ENCODE data around the gene FMNL2.

Gene FMNL2

GRCh38 chr2:152380261-152381055 is 45.5 kb downstream of the FMNL2 start:
- no peak overlapping the region for H3K4me2 ChIP-seq (ENCODE audit: insufficient read depth, low read length, poor library complexity, severe bottlenecking)
- H3K27me3 ChIP-seq (ENCODE audit: control insufficient read depth in 3 of 3, insufficient read depth in 3 of 3, low read depth in 1 of 3, low read length in 3 of 3): no peaks in the 10 kb centered on the region
- no peak overlapping the region for H2BK12ac ChIP-seq (ENCODE audit: low read length)
- H3K4me1 ChIP-seq (ENCODE audit: control insufficient read depth in 2 of 2, insufficient read depth in 1 of 2, low read depth in 1 of 2, low read length in 2 of 2): peaks cover 8 to 22% of the 10 kb centered on the region in 2 donors
- no peak overlapping the region for H3K14ac ChIP-seq (ENCODE audit: low read length)
- H3K4me3 ChIP-seq (ENCODE audit: low read length in 2 of 2): no peak overlapping the region
- H3K18ac ChIP-seq (ENCODE audit: low read length): no peak overlapping the region
- no peak overlapping the region for H3K9ac ChIP-seq (ENCODE audit: low read depth, low read length, poor library complexity)
- no peak overlapping the region for H3K27ac ChIP-seq (replicated peaks; ENCODE audit: low read length)
- no peak overlapping the region for H2BK15ac ChIP-seq (ENCODE audit: low read length)
- H4K8ac ChIP-seq (ENCODE audit: low read depth, low read length): no peak overlapping the region
- H2BK5ac ChIP-seq (ENCODE audit: low read length): no peak overlapping the region
- H3K79me1 ChIP-seq (ENCODE audit: low read depth, low read length): peaks cover 2% of the 10 kb centered on the region
- H3K9me3 ChIP-seq (replicated peaks in 1 of 2; ENCODE audit: control insufficient read depth in 2 of 2, insufficient read depth in 1 of 2, low read depth in 1 of 2, low read length in 2 of 2): no peaks in the 10 kb centered on the region
- DNase-seq (ENCODE audit: low spot score): no peak
- WGBS, 2 donors (ENCODE audit: extremely low coverage in 2 of 2, insufficient read length in 2 of 2, insufficient replicate concordance in 1 of 2): no CpG with 5 or more reads among the region's 5 CpGs
- H2AFZ ChIP-seq (ENCODE audit: low read length): no peak overlapping the region
- H2BK120ac ChIP-seq (ENCODE audit: low read depth, low read length): no peak overlapping the region
- H3K4ac ChIP-seq (ENCODE audit: low read length): no peak overlapping the region
- H4K91ac ChIP-seq (ENCODE audit: low read depth, low read length, poor library complexity): no peak overlapping the region
- H2AK5ac ChIP-seq (ENCODE audit: low read depth, low read length): no peak overlapping the region
- H3K36me3 ChIP-seq (replicated peaks in 1 of 2; ENCODE audit: control insufficient read depth in 2 of 2, insufficient read depth in 2 of 2, low read length in 2 of 2): peaks cover 0 to 7% of the 10 kb centered on the region in 2 donors
- no peak overlapping the region for H3K23ac ChIP-seq (ENCODE audit: low read depth, low read length, poor library complexity)

GRCh38 chr2:152383702-152384101 is 48.7 kb downstream of the FMNL2 start:
- H3K18ac ChIP-seq (ENCODE audit: low read length): no peak overlapping the region
- no peak overlapping the region for H3K4ac ChIP-seq (ENCODE audit: low read length)
- H3K14ac ChIP-seq (ENCODE audit: low read length): no peak overlapping the region

GRCh38 chr2:152384992-152385391 is 50.0 kb downstream of the FMNL2 start:
- no peak overlapping the region for H2AK5ac ChIP-seq (ENCODE audit: low read depth, low read length)
- no peak overlapping the region for H4K91ac ChIP-seq (ENCODE audit: low read depth, low read length, poor library complexity)
- peaks cover 1% of the 10 kb centered on the region for H3K79me1 ChIP-seq (ENCODE audit: low read depth, low read length)
- no peak overlapping the region for H3K27ac ChIP-seq (replicated peaks; ENCODE audit: low read length)
- H3K4ac ChIP-seq (ENCODE audit: low read length): no peak overlapping the region
- H3K23ac ChIP-seq (ENCODE audit: low read depth, low read length, poor library complexity): no peak overlapping the region
- H3K4me3 ChIP-seq (ENCODE audit: low read length in 2 of 2): no peak overlapping the region
- H2BK15ac ChIP-seq (ENCODE audit: low read length): no peak overlapping the region
- WGBS, 2 donors (ENCODE audit: extremely low coverage in 2 of 2, insufficient read length in 2 of 2, insufficient replicate concordance in 1 of 2): no CpG with 5 or more reads among the region's 3 CpGs
- H3K27me3 ChIP-seq (ENCODE audit: control insufficient read depth in 3 of 3, insufficient read depth in 3 of 3, low read depth in 1 of 3, low read length in 3 of 3): no peaks in the 10 kb centered on the region
- no peak overlapping the region for H3K14ac ChIP-seq (ENCODE audit: low read length)
- no peak overlapping the region for H3K4me2 ChIP-seq (ENCODE audit: insufficient read depth, low read length, poor library complexity, severe bottlenecking)
- H2BK120ac ChIP-seq (ENCODE audit: low read depth, low read length): no peak overlapping the region
- H3K36me3 ChIP-seq (replicated peaks in 1 of 2; ENCODE audit: control insufficient read depth in 2 of 2, insufficient read depth in 2 of 2, low read length in 2 of 2): peaks cover 0 to 13% of the 10 kb centered on the region in 2 donors
- no peak overlapping the region for H3K18ac ChIP-seq (ENCODE audit: low read length)
- peaks cover 12 to 22% of the 10 kb centered on the region in 2 donors for H3K4me1 ChIP-seq (ENCODE audit: control insufficient read depth in 2 of 2, insufficient read depth in 1 of 2, low read depth in 1 of 2, low read length in 2 of 2)
- no peak overlapping the region for H4K8ac ChIP-seq (ENCODE audit: low read depth, low read length)
- H2BK12ac ChIP-seq (ENCODE audit: low read length): no peak overlapping the region
- no peak overlapping the region for H2AFZ ChIP-seq (ENCODE audit: low read length)
- no peak overlapping the region for H2BK5ac ChIP-seq (ENCODE audit: low read length)
- peaks cover 2 to 5% of the 10 kb centered on the region in 2 donors for H3K9me3 ChIP-seq (replicated peaks in 1 of 2; ENCODE audit: control insufficient read depth in 2 of 2, insufficient read depth in 1 of 2, low read depth in 1 of 2, low read length in 2 of 2)
- DNase-seq (ENCODE audit: low spot score): no peak
- no peak overlapping the region for H3K9ac ChIP-seq (ENCODE audit: low read depth, low read length, poor library complexity)

More at GRCh38 chr2:152383702-152384101, 48.7 kb downstream of the FMNL2 start:
- H3K4me2 ChIP-seq (ENCODE audit: insufficient read depth, low read length, poor library complexity, severe bottlenecking): no peak overlapping the region
- H3K9ac ChIP-seq (ENCODE audit: low read depth, low read length, poor library complexity): no peak overlapping the region
- no peaks in the 10 kb centered on the region for H3K79me1 ChIP-seq (ENCODE audit: low read depth, low read length)
- H3K23ac ChIP-seq (ENCODE audit: low read depth, low read length, poor library complexity): no peak overlapping the region
- no peak overlapping the region for H2BK5ac ChIP-seq (ENCODE audit: low read length)
- no peaks in the 10 kb centered on the region for H3K9me3 ChIP-seq (replicated peaks in 1 of 2; ENCODE audit: control insufficient read depth in 2 of 2, insufficient read depth in 1 of 2, low read depth in 1 of 2, low read length in 2 of 2)
- no peak overlapping the region for H3K4me3 ChIP-seq (ENCODE audit: low read length in 2 of 2)
- DNase-seq (ENCODE audit: low spot score): no peak
- H2AFZ ChIP-seq (ENCODE audit: low read length): no peak overlapping the region
- H4K8ac ChIP-seq (ENCODE audit: low read depth, low read length): no peak overlapping the region
- H3K4me1 ChIP-seq (ENCODE audit: control insufficient read depth in 2 of 2, insufficient read depth in 1 of 2, low read depth in 1 of 2, low read length in 2 of 2): peaks cover 13 to 22% of the 10 kb centered on the region in 2 donors
- H2BK120ac ChIP-seq (ENCODE audit: low read depth, low read length): no peak overlapping the region
- no peaks in the 10 kb centered on the region for H3K27me3 ChIP-seq (ENCODE audit: control insufficient read depth in 3 of 3, insufficient read depth in 3 of 3, low read depth in 1 of 3, low read length in 3 of 3)
- no peak overlapping the region for H2AK5ac ChIP-seq (ENCODE audit: low read depth, low read length)
- H4K91ac ChIP-seq (ENCODE audit: low read depth, low read length, poor library complexity): no peak overlapping the region
- H2BK12ac ChIP-seq (ENCODE audit: low read length): no peak overlapping the region
- H3K36me3 ChIP-seq (replicated peaks in 1 of 2; ENCODE audit: control insufficient read depth in 2 of 2, insufficient read depth in 2 of 2, low read length in 2 of 2): peaks cover 0 to 3% of the 10 kb centered on the region in 2 donors
- H2BK15ac ChIP-seq (ENCODE audit: low read length): no peak overlapping the region
- no peak overlapping the region for H3K27ac ChIP-seq (replicated peaks; ENCODE audit: low read length)

GRCh38 chr2:152385650-152386049 is 50.7 kb downstream of the FMNL2 start:
- Histone ChIP-seq H3K27ac (replicated peaks; ENCODE audit: low read length) (no peak overlapping the region), H2BK15ac (ENCODE audit: low read length) (no peak overlapping the region), H3K27me3 (ENCODE audit: control insufficient read depth in 3 of 3, insufficient read depth in 3 of 3, low read depth in 1 of 3, low read length in 3 of 3) (no peaks in the 10 kb centered on the region)

More at GRCh38 chr2:152385650-152386049, 50.7 kb downstream of the FMNL2 start:
- H4K91ac ChIP-seq (ENCODE audit: low read depth, low read length, poor library complexity): no peak overlapping the region
- H3K23ac ChIP-seq (ENCODE audit: low read depth, low read length, poor library complexity): no peak overlapping the region
- H2BK5ac ChIP-seq (ENCODE audit: low read length): no peak overlapping the region
- no peak overlapping the region for H3K4me3 ChIP-seq (ENCODE audit: low read length in 2 of 2)
- no peak overlapping the region for H2BK12ac ChIP-seq (ENCODE audit: low read length)
- no peak overlapping the region for H4K8ac ChIP-seq (ENCODE audit: low read depth, low read length)
- no peak overlapping the region for H3K4ac ChIP-seq (ENCODE audit: low read length)
- DNase-seq (ENCODE audit: low spot score): no peak
- no peak overlapping the region for H3K14ac ChIP-seq (ENCODE audit: low read length)
- no peak overlapping the region for H2BK120ac ChIP-seq (ENCODE audit: low read depth, low read length)
- H3K18ac ChIP-seq (ENCODE audit: low read length): no peak overlapping the region
- H2AFZ ChIP-seq (ENCODE audit: low read length): no peak overlapping the region
- H3K36me3 ChIP-seq (replicated peaks in 1 of 2; ENCODE audit: control insufficient read depth in 2 of 2, insufficient read depth in 2 of 2, low read length in 2 of 2): peaks cover 2 to 19% of the 10 kb centered on the region in 2 donors
- peaks cover 2 to 5% of the 10 kb centered on the region in 2 donors for H3K9me3 ChIP-seq (replicated peaks in 1 of 2; ENCODE audit: control insufficient read depth in 2 of 2, insufficient read depth in 1 of 2, low read depth in 1 of 2, low read length in 2 of 2)
- peaks cover 12 to 22% of the 10 kb centered on the region in 2 donors for H3K4me1 ChIP-seq (ENCODE audit: control insufficient read depth in 2 of 2, insufficient read depth in 1 of 2, low read depth in 1 of 2, low read length in 2 of 2)
- no peak overlapping the region for H3K9ac ChIP-seq (ENCODE audit: low read depth, low read length, poor library complexity)
- H3K4me2 ChIP-seq (ENCODE audit: insufficient read depth, low read length, poor library complexity, severe bottlenecking): no peak overlapping the region
- H3K79me1 ChIP-seq (ENCODE audit: low read depth, low read length): peaks cover 3% of the 10 kb centered on the region
- H2AK5ac ChIP-seq (ENCODE audit: low read depth, low read length): no peak overlapping the region
